Measurements from ENCODE around the gene NRGN.

NRGN gene

DNA sequence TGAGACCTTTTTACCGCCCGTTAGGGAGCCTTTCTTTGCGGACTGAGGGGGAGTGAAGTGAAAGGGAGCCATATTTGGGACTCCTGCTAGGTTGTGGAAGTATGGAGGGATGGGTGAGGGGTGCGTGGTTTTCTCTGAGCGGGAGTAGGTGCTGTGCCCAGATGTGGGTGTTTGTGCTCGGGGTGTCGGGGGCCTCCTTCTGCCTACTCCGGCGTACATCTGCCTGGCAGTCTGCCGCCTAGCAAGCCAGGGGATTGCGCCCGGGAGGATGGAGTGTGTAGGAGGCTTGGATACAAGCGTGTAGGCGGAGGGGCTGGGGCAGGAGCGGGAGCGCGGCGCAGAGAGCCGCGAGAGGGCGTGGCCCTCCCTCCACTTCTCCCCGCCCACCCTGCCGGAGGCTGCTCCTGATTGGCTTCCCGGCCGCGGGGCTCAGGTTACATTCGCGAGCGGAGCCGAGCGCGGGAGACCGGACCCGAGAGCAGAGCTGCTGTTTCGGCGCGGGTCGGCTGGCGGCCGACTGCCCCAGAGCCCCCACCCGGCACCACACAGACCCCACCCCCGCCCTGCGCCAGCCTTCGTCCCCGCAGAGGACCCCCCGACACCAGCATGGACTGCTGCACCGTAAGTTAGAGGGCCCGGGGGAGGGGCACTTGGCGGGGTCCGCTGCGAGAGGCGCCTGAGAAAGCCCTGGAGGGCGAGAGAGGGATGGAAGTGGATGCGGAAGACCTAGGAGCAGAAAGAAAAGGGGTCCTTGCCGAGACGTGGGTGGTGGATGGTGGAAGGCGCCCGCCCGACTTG is at the start of gene NRGN:
Gene NRGN, plus strand, starts transcription at position 464 of the 798 bp plus-strand sequence. Its CDS starts 143 bp downstream, at position 607.
- DNase-seq: peak; percentile 87 to 93

DNA sequence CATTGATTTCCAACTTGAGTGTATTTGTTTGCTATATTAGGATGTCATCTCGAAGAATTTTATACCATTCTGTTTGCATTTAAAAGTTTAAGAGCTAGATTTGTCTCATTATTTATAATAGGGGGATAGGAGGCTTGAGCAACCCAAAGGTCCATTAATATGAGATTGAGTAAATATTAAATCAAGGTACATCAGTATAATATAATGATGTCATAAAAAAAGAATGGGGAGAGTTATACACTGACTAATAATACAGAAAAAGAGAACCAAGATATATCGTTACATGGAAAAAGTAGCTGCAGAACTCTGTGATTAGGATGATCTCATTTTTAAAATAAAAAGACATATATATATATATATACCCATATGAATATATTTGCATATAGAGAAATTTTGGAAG is 46.6 kb upstream of the NRGN start:
- DNase-seq: no peak

DNA sequence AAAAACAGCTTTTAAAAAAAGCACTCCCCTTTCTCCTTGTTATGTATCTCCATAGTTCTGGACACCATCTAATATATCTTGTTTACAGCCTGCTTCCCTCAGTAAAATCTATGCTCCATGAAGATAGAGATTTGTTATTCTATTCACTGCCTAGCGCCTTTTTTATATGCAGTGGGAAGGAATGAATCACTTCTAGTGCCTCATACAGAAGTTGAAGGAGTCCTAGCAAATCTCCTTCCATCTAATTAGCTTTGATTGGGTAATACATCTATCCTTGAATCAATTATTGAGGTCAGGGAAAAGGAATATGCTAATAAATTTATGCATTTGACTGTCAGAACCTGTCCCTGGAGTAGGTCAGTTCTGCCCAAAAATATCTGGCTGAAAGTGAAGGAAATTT is 40.2 kb upstream of the NRGN start:
- no peak for DNase-seq

DNA sequence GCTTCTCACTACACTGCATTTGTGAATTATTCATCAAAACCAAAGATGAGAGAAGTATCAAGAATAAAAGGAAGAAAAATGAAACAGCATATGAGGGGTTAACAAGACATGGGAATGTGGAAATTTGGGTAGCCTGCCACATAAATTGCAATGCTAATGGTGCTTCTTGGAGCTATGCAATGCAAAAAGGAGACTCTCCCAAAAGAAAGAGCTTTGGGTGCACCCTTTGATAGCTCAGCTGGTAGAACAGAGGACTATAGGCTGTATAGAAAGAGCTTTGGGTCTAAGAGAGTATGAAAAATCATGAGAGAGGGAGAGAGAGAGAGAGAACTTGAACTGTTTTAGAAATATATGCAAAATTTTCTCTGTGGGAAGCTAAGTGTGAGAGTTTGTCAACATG is 39.7 kb upstream of the NRGN start:
- no peak for DNase-seq

DNA sequence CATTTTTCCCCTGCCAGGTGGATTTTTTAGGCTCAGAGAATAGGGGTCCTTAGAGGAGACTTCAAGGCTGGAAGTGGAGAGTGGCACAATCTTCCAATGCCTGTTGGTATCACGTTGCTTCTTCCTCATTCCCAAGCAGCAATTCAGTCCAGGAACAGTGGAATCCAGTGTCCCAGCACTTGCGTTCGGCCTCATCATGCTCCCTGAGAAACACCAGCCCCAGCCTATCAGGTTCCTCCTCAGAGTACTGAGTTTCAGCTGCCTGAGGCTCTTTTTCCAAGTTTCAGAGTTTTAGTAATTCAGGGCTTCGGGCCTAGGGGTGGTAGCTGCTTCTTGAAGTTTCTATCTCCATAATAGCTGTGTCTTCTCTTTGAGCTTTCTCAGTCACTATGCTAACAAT is 31.9 kb upstream of the NRGN start:
- no peak for DNase-seq

DNA sequence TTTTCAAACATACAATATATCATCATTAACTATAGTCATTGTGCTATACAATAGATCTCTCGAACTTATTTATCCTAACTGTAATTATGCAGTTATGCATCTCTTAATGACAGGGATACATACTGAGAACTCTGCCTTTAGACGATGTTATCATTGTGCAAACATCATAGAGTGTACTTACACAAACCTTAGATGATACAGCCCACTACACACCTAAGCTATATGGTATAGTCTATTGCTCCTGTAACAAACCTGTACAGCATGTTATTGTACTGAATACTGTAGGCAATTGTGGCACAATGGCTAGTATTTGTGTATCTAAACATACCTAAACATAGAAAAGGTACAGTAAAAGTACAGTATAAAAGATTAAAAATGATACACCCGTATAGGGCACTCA is 27.4 kb upstream of the NRGN start:
- no peak for DNase-seq

DNA sequence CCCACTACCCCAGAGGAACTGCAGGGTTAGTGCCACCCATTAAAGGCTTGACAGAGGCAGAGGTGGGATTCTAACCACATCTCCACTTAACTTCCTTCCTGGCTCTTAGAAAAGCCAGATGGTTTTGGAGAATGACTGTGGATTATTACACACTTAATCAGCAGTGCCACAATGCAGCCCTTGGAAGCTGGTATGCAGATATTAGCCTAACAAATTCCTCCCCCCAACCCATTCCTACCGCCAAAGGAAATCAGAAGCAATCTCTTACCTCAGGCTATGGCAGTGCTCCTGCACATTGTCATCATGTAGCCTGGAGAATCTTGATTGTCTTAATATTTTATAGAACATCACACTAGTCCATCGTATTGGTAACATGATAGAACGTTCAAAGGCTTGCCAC is 23.2 kb upstream of the NRGN start:
- peak; percentile 54 to 75 for DNase-seq

DNA sequence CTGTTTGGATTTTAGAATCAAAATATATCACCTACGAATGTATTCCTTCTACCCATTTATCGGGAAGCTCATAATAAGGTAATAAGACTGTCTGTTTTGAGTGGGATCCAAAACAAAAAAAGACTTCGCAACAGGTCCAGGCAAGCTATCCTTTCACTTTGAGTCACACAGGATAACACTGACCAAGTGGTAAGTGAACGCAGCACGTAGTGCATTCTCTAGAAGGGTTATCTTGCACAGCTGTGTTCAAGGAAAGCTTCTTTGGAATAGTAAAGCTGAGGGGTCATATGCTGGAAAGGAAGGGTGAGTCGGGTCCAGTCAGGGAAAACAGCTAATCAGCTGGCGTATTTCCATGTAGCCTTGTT is 22.3 kb upstream of the NRGN start:
- peak in 1 of 2 experiments; percentile 25 for DNase-seq

DNA sequence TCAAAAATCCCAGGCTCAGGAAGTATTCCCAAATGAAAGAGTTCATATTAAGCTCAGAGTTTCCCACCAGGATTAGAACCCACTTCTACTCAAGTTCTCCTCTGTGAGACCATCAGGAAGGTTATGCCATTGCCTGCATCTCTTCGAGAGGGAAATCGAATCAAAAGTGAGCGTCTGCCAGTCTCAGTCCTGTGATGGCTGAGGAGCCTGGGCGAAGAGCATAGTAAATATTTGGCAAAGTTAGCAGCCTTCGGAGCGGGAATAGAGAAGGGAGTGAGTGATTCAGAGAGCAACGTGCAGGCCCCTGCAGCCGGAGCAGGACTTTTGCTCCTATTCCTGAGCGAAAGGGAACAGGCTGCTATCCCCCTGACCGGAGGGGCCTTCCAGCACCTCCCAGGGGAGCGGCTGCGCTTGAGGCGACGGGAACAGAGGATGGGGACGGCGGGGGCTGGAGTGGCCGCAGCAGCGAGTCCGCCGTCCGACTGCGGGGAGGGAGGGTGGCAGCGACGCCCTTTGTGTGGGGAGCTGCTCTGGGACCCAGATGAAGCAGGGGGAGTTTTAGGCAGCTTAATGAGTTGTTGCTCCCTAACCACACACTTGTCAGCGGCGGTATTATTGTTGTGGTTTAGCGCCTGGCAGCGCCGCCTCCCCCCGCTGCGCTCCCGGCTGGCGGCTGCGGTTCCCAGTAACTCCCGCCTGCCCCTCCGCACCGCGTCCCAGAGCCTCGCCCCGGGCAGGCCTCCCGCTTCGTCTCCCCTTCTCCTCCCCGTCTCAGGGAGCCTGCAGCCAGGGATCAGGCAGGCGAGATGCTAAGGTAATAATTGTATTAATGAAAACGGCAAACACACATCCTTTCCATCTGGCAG is 21.7 kb upstream of the NRGN start:
- peak in 1 of 2 experiments; percentile 26 for DNase-seq

DNA sequence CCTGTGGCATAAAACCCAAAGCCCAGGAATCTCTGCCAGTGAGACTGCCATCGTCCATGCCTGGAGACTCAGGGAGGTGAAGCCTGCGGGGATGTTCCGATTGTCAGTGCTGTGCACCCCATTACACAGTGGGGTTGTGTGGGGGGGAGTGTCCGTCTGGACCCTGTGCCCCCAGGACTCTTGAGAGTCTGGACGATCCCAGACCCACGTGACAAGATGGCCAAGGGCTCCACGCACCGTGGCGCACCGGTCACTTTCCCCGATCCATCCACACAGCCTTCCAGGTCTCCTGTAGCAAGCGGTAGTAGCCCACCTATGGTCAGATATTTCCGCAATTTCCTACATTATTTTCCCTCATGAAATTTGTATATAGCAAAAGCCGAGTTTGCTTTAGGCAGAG is 20.9 kb upstream of the NRGN start:
- DNase-seq: no peak

DNA sequence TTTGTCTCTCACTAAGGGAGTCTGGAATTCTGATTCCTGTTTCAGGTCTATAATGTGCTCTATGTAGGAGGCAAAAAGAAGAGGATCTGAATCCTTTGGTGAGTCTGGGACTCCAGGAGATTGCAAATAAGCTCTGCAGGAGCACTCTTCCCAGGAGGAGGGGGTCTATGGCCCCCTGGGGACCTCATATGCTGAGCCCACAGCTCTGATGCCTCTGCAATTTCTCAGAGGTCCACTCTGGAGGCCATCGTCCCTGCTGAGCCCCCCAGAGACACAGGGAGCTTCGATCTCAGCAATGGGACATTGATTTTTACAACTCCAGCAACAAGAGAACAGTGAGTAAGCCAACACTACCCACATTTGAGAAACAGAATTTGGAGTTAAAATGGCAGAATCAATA is 20.2 kb upstream of the NRGN start:
- no peak for DNase-seq

DNA sequence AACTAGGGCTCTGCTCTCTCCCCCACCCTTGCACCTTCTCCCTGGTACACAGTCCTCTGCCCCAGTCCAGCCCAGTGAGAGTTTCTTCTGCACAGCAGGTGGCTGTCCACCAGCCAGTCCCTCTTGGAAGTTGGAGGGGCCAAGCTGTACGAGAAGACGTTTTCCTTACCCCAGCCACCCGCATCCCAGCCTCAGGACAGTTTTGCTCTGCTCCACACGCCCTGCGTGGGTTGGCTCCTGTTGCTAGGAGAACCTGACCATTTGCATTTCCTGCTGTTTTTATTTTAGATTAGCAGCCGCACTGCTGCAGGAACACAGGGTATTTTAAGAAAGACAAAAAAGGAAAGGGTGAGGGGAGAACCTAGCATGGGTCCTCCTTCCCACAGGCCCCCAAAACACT is 17.6 kb upstream of the NRGN start:
- no peak for DNase-seq

DNA sequence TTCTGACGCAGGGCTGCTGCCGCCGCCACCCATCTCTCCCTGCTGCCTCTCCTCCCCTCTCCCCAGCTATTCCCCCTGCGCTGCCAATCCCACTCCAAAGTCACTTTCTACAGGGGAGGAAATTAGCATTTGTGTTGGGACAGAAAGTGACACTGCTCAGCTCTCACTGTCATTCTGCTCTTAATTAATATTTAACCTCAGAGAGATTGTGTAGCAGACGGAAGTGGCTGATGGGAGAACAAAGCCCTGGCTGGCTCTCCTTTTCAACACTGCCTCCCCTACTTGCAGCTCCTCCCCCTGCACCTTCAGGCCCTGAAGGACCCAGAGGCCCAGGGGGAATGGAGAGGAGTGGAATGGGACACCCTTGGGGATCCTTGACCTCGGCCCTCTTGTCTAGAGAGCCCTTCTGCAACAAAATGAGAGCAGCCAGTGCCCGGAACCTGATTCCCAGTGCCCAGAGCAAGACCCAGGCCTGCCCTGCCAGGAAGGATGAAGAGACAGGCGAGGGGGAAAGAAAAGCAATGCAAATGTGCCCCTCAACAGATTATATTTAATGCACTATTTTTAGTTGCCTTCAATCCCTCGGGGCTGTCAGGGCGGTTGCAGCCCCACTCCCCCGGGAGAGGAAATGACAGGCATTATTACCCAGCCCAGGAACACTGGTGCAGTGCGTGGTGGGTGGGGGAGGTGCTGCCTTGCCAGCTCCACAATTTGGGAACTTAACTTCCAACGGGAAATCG is 14.6 kb upstream of the NRGN start:
- DNase-seq: no peak

DNA sequence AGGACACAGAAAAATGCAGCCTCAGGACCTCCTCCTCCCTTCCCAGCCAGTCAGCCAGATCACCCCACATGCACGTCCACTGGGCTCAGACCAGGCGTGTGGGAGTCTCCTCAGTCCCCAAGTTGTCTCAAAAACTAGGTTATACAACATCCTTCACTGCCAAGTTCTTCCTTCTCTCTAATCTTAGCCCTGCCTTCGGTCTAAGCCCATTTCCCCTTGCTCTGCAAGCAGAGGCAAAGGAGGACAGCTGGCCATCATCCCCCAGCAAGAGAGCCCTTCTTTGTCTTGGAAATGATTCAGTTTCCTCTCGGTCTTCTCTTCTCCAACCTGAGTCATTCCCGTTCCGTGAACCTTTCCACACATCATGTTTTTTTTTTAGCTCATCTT is 14.0 kb upstream of the NRGN start:
- no peak for DNase-seq

DNA sequence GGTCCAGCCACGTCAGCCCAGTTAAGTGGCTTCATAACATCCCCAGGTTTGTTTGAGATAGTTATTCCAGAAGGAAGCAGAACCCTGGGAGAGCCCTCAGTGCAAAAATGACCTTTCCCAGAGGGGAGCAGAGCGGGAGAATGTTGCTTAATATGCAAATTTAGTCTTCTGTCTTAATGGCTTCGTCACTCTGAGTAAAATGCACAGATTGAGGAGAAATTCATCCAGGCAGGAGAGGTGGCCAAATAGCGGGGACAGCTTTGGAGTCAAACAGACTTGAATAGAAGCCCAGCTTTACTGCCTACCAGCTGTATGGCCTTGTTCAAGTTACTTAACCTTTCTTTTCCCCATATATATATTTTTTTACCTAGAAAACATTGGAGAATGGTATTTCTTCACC is 12.3 kb upstream of the NRGN start:
- no peak for DNase-seq

DNA sequence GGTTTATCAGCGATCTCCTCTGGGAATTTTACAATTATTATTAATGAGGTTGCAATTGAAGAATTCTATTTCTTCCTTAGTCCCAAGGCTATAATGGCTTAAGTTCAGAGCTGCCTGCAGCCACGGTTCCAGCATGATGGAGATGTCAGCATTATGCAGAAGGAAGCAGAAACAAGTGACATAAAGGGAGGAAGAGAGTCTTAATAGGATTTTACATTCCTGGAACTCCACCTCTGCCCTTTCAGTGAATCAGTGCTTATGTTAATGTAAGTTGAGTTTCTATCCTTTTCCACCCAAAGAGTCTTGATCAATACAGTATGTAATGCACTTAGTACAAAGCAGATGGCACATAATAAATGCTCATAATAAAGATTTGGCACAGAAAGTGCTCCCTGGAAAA is 11.6 kb upstream of the NRGN start:
- DNase-seq: no peak

DNA sequence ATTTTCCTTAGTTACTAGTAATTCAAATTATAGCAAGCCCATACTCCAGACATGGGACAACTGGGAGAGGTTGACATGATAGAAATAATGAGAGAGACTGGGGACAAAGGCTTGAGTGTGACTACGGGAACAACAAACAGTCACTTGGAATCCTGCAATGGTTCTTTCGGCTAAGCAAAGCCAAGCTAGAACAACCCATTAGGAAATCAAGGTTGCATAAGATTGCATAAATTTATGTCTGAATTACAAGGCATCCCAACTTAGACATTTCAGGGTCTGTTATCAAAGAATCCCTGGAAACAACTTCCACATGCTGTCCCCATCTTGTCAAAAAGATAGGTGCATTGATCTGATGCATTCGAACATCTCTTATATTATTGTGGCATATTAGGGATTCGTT is 10.2 kb upstream of the NRGN start:
- no peak for DNase-seq

DNA sequence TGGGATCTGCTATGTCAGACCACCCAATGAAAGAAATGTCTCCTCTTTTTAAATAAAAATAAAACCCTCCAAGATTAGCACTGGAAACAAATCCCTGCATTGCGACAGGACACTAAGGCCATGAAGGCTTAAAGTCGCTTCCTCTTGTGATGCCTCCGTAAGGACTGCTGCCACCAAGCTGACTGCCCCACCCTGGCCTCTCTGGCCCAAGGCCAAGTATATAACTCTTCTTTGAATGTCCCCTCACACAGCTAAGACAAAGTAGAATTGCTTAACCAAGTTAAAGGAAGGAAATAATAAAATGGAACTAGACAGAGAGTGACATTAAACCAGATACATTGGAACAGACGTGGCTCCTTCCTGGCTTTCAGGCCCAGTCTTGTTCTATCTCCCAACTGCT is 7.5 kb upstream of the NRGN start:
- no peak for DNase-seq

DNA sequence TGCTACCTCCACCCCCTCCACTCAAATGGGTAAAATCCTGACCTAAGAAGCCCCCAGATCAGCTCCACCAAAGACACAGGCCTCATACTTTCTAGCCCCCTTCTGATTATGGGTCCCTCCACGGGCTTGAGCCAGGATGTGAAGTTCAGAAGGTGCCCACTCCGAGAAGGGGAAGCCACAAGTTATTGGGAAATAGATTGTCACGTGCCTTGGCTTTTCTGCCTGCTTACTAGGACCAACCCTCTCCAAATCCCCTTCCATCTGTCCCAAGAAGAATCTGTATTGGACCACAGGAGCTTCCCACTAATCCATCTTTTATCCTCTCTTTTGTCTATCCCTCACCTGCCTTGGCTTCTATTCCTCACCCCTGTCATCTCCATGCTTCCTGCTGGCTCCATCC is 3.0 kb upstream of the NRGN start:
- peak; percentile 29 to 73 for DNase-seq

DNA sequence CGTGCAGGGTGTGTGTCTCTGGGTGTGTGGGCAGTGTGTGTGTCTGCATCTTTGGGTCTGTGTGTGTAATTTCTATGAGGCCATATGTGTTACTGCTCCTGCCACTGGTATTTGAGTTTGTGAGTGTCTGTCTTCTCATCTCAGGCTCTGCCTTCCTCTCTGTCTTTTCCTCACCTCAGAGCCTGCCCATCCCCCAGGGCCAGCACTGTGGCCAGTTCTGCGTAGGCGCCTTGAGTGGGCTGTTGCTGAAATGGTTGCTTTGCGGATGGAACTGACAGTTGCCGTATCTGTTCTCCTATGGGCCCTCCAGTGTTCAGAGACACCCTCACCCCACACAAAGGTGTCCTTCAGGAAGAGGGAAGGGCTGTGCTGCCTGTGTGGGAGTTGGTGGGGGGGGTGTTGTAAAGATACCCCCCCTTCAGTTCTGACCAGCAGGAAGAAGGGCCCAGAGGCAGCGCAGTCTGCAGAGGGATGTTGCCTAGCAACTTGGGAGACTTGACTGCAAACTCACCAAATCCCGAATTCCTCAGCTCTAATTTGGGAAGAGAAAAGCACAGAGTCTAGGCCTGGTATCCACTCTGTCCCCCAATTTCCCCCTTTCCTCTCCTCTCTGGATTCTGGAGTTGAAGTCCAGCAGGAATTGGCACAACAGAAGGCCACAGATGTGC is 2.0 kb upstream of the NRGN start:
- peak in 1 of 2 experiments; percentile 70 for DNase-seq

DNA sequence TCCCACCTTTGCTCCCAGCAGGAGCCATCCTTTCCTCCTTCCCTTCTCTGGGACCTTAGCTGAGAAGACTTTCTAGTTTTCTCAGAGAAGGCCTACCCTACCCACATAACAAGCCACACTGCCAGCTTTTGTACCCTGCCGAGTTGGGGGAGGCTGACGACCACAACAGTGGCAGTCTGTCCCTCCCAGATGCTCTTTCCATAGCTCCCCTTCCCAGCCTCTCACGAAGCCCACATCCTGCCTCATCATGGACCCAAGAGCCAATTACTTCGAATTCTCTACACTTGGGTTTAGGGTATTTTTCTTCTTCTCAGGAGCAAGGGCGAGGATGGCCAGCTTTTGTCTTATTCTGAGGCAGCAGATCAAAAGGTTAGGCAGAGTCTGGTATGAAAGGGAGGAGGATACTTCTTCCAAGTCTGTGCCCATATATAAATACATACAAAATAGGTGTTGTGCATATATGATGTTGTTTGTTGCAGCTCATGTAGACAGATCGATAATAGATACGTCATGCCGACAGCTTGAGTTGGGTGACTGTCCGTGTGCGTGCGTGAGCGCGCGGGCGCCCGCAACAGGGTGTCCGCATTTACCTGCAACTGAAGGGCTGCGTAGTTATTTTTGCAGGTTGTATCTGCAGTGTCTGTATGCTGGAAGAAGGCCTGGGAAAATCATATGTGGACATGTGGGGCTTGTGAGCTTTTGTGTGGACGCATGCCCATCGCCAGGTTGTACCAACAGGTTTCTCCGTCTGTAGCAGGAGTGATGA is 846 bp upstream of the NRGN start:
- peak in 1 of 2 experiments; percentile 39 for DNase-seq

DNA sequence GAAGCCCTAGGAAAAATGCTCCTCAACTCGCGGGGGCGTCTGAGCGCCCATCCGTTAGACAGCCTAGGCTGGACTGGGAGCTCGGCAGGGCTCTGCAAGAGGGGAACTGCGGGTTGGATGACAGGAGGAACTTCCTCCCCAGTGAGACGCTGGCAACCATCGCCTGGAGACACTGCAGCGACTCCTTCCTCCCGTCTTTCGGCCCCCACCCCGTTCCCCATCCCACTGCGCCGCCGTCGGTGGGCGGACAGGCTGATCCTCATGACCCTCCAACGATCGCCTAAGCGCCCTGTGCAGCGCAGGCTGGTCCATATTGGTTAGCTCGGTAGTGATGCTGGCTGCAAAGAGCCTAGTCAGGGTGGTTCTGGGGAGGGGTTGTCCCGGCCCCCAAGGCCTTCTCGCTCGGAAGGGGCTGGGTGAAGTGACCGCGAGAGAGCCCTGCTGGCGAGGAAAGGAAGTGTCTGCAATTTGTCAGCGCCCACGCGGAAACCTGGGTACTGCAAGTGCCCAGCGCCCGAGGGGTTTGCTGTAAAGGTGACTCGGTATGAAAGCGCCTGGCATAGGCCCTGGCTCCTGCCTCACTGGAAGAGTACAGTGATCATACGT is 638 bp downstream of the NRGN start:
- peak; percentile 38 to 62 for DNase-seq

Measured in NCI-H524 (cell line).